WTC11 (cell line): ENCODE data around the gene MYCBP2. TPM values are rescaled to one million over a fixed set of nuclear protein-coding genes. Genes with fewer than 3 reads are reported as not detected.

Experiments
- ATAC-seq: fragments of 200-7000 bp; cut with Tn5 transposase; 2 replicates; pipeline ENCODE4 v1.10.0; 2021; ENCODE audit warnings: mild to moderate bottlenecking, moderate library complexity
- CTCF ChIA-PET: fragments of 300-600 bp; sonication (Branson Sonifier 250); formaldehyde crosslinking; loops from one replicate; lab custom pipeline; 2021; ENCODE audit warnings: antibody characterized with exemption; lab: Charles Lee
- POLR2A ChIA-PET: fragments of 350-600 bp; sonication (Branson Sonifier 250); formaldehyde crosslinking; loops from one replicate; lab custom pipeline; 2021; ENCODE audit warnings: antibody characterized with exemption; lab: Charles Lee
- DNase-seq: peaks from one replicate; pipeline ENCODE4 v3.0.0; 2021; ENCODE audit warnings: low spot score
- H3K27ac Mint-ChIP-seq: 2 replicates; pipeline ENCODE4 v1.8.0; 2021; ENCODE audit warnings: mixed read lengths
- H3K27me3 Mint-ChIP-seq: 2 replicates; pipeline ENCODE4 v1.8.0; 2021; ENCODE audit warnings: low read depth, mild to moderate bottlenecking, moderate library complexity, mixed read lengths
- H3K36me3 Mint-ChIP-seq: 2 replicates; pipeline ENCODE4 v1.8.0; 2021; ENCODE audit warnings: mixed read lengths
- H3K4me1 Mint-ChIP-seq: 2 replicates; pipeline ENCODE4 v1.8.0; 2022; ENCODE audit warnings: mixed read lengths
- H3K4me3 Mint-ChIP-seq: 2 replicates; pipeline ENCODE4 v1.8.0; 2021; ENCODE audit warnings: mild to moderate bottlenecking, moderate library complexity, mixed read lengths
- H3K9me3 Mint-ChIP-seq: 2 replicates; pipeline ENCODE4 v1.8.0; 2021; ENCODE audit warnings: mixed read lengths
- AFF4 ChIP-seq: sonication (generic); formaldehyde crosslinking; IDR thresholded peaks from 2 replicates; pipeline ENCODE4 v1.8.1; 2023; ENCODE audit warnings: mild to moderate bottlenecking, missing genetic modification reagents, borderline replicate concordance
- FOXP4 ChIP-seq: sonication (generic); formaldehyde crosslinking; IDR thresholded peaks from 2 replicates; pipeline ENCODE4 v1.8.0; 2022; ENCODE audit warnings: mild to moderate bottlenecking, missing genetic modification reagents
- HMGA2 ChIP-seq: fragments of 250-450 bp; sonication (Bioruptor Pico); IDR thresholded peaks from 2 replicates; pipeline ENCODE4 v1.4.0; 2021; ENCODE audit warnings: mild to moderate bottlenecking, moderate library complexity
- MXD4 ChIP-seq: fragments of 250-450 bp; sonication (Bioruptor Pico); IDR thresholded peaks from 2 replicates; pipeline ENCODE4 v1.8.0; 2021; ENCODE audit warnings: mild to moderate bottlenecking, moderate library complexity, borderline replicate concordance
- NFATC4 ChIP-seq: fragments of 250-450 bp; sonication (Bioruptor Pico); IDR thresholded peaks from 2 replicates; pipeline ENCODE4 v1.9.0; 2021; ENCODE audit warnings: mild to moderate bottlenecking
- NR1H2 ChIP-seq: sonication (generic); formaldehyde crosslinking; IDR thresholded peaks from 2 replicates; pipeline ENCODE4 v1.9.0; 2021; ENCODE audit warnings: mild to moderate bottlenecking, moderate library complexity, missing genetic modification reagents
- NR2C2 ChIP-seq: sonication (generic); formaldehyde crosslinking; IDR thresholded peaks from 2 replicates; pipeline ENCODE4 v1.8.0; 2022; ENCODE audit warnings: mild to moderate bottlenecking, missing genetic modification reagents
- NR3C1 ChIP-seq: sonication (generic); formaldehyde crosslinking; conservative IDR thresholded peaks from 2 replicates; pipeline ENCODE4 v1.8.1; 2023; ENCODE audit warnings: low read depth, mild to moderate bottlenecking, missing genetic modification reagents
- TEAD4 ChIP-seq: sonication (generic); formaldehyde crosslinking; IDR thresholded peaks from 2 replicates; pipeline ENCODE4 v1.8.0; 2022; ENCODE audit warnings: mild to moderate bottlenecking, missing genetic modification reagents
- TP53 ChIP-seq: sonication (generic); formaldehyde crosslinking; IDR thresholded peaks from 2 replicates; pipeline ENCODE4 v1.8.1; 2023; ENCODE audit warnings: mild to moderate bottlenecking, missing genetic modification reagents
- USF2 ChIP-seq: sonication (generic); formaldehyde crosslinking; IDR thresholded peaks from 2 replicates; pipeline ENCODE4 v1.8.1; 2023; ENCODE audit warnings: mild to moderate bottlenecking, missing genetic modification reagents, moderate library complexity
- ZMAT4 ChIP-seq: fragments of 250-450 bp; sonication (Bioruptor Pico); IDR thresholded peaks from 2 replicates; pipeline ENCODE4 v1.9.0; 2021; ENCODE audit warnings: mild to moderate bottlenecking
- ZNF232 ChIP-seq: sonication (generic); formaldehyde crosslinking; IDR thresholded peaks from 2 replicates; pipeline ENCODE4 v1.8.0; 2022; ENCODE audit warnings: mild to moderate bottlenecking, missing genetic modification reagents
- ZNF317 ChIP-seq: sonication (generic); formaldehyde crosslinking; IDR thresholded peaks from 2 replicates; pipeline ENCODE4 v1.8.1; 2023; ENCODE audit warnings: low read depth, mild to moderate bottlenecking, moderate library complexity, missing genetic modification reagents, borderline replicate concordance
- total RNA-seq: library from RNA; stranded (reverse); gene quantifications from 3 replicates; pipeline ENCODE4 v1.2.3, GENCODE V29; 2021
- TF ChIP-seq, protein P1 (sequence below): sonication (generic); formaldehyde crosslinking; IDR thresholded peaks from 2 replicates; pipeline ENCODE4 v1.8.1; 2022; ENCODE audit warnings: mild to moderate bottlenecking, moderate library complexity, missing genetic modification reagents
- TF ChIP-seq, protein P2 (sequence below): sonication (generic); formaldehyde crosslinking; IDR thresholded peaks from 2 replicates; pipeline ENCODE4 v1.8.0; 2022; ENCODE audit warnings: mild to moderate bottlenecking, missing genetic modification reagents
- TF ChIP-seq, protein P3 (sequence below): sonication (generic); formaldehyde crosslinking; IDR thresholded peaks from 2 replicates; pipeline ENCODE4 v1.8.1; 2022; ENCODE audit warnings: mild to moderate bottlenecking, missing genetic modification reagents, moderate library complexity, borderline replicate concordance
- TF ChIP-seq, protein P4 (sequence below): sonication (generic); formaldehyde crosslinking; IDR thresholded peaks from 2 replicates; pipeline ENCODE4 v1.8.1; 2022; ENCODE audit warnings: missing genetic modification reagents, borderline replicate concordance

Gene MYCBP2
- total RNA-seq, 1 experiment from 2014 or later, result 54.3 TPM

- Mint-ChIP-seq H3K27ac (no peak overlapping the region), H3K36me3 (peaks cover 30% of the 10 kb centered on the region)
Observed at GRCh38 chr13:77114271-77114670, 212.6 kb downstream of the MYCBP2 start.

DNA sequence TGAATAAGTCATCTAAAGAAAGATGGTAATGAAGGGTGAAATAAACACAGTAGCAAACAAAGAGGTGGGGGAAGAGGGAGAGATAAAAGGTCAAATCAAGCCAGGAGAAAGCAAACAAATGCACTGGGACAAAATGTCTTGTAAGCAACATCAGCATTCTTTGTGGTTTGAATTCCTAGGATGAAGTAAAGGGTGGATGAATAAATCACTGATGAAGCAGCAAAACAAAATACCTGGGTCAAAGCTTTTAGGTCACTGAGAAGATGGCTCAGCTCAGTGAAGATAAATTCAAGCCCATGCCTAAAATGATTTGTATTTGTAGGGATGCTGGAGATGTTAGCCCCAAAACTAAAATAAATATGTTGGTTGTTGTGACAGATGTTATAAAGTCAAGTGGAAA lies 213.4 kb downstream of the MYCBP2 start:
- CTCF ChIA-PET, result interaction anchor here (1.2 kb wide), 1 partner anchor 203 kb away, joined by 3 read pairs; no protein-coding TSS in a partner anchor
- TF ChIP-seq, protein P1, sequence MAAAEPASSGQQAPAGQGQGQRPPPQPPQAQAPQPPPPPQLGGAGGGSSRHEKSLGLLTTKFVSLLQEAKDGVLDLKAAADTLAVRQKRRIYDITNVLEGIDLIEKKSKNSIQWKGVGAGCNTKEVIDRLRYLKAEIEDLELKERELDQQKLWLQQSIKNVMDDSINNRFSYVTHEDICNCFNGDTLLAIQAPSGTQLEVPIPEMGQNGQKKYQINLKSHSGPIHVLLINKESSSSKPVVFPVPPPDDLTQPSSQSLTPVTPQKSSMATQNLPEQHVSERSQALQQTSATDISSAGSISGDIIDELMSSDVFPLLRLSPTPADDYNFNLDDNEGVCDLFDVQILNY (CRISPR knock-in tag), result no peak
- TF ChIP-seq, protein P2, sequence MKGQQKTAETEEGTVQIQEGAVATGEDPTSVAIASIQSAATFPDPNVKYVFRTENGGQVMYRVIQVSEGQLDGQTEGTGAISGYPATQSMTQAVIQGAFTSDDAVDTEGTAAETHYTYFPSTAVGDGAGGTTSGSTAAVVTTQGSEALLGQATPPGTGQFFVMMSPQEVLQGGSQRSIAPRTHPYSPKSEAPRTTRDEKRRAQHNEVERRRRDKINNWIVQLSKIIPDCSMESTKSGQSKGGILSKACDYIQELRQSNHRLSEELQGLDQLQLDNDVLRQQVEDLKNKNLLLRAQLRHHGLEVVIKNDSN, result no peak
- no peak for TF ChIP-seq MXD4
- TF ChIP-seq, protein P3, sequence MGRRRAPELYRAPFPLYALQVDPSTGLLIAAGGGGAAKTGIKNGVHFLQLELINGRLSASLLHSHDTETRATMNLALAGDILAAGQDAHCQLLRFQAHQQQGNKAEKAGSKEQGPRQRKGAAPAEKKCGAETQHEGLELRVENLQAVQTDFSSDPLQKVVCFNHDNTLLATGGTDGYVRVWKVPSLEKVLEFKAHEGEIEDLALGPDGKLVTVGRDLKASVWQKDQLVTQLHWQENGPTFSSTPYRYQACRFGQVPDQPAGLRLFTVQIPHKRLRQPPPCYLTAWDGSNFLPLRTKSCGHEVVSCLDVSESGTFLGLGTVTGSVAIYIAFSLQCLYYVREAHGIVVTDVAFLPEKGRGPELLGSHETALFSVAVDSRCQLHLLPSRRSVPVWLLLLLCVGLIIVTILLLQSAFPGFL (CRISPR knock-in tag), result no peak
- TF ChIP-seq, protein P4, sequence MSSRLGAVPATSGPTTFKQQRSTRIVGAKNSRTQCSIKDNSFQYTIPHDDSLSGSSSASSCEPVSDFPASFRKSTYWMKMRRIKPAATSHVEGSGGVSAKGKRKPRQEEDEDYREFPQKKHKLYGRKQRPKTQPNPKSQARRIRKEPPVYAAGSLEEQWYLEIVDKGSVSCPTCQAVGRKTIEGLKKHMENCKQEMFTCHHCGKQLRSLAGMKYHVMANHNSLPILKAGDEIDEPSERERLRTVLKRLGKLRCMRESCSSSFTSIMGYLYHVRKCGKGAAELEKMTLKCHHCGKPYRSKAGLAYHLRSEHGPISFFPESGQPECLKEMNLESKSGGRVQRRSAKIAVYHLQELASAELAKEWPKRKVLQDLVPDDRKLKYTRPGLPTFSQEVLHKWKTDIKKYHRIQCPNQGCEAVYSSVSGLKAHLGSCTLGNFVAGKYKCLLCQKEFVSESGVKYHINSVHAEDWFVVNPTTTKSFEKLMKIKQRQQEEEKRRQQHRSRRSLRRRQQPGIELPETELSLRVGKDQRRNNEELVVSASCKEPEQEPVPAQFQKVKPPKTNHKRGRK (CRISPR knock-in tag), result no peak
- no peak for TF ChIP-seq NFATC4
- no peak for TF ChIP-seq HMGA2 (CRISPR knock-in tag)

More at GRCh38 chr13:77114271-77114670, 212.6 kb downstream of the MYCBP2 start:
- Mint-ChIP-seq H3K9me3 (peaks cover 29% of the 10 kb centered on the region), H3K4me3 (no peak overlapping the region), H3K27me3 (no peaks in the 10 kb centered on the region), H3K4me1 (peaks cover 32% of the 10 kb centered on the region)
- ATAC-seq (no peak), DNase-seq (no peak)
- ChIA-PET CTCF (interaction anchor here (1.2 kb wide), 1 partner anchor 203 kb away, joined by 3 read pairs; no protein-coding TSS in a partner anchor), POLR2A (no interaction called here)
- TF ChIP-seq NR1H2 (CRISPR knock-in tag), result no peak
- no peak for TF ChIP-seq FOXP4
- TF ChIP-seq TEAD4 (CRISPR knock-in tag), result no peak
- no peak for TF ChIP-seq TP53 (CRISPR knock-in tag)
- no peak for TF ChIP-seq USF2 (CRISPR knock-in tag)
- TF ChIP-seq NR2C2 (CRISPR knock-in tag), result no peak
- no peak for TF ChIP-seq ZNF317 (CRISPR knock-in tag)
- no peak for TF ChIP-seq ZNF232 (CRISPR knock-in tag)
- no peak for TF ChIP-seq AFF4 (CRISPR knock-in tag)
- no peak for TF ChIP-seq NR3C1 (CRISPR knock-in tag)
- no peak for TF ChIP-seq ZMAT4 (CRISPR knock-in tag)

More for the DNA sequence above, 213.4 kb downstream of the MYCBP2 start:
- POLR2A ChIA-PET, result no interaction called here
- Mint-ChIP-seq H3K27me3 (no peaks in the 10 kb centered on the region), H3K36me3 (peaks cover 37% of the 10 kb centered on the region), H3K4me3 (no peak overlapping the region), H3K9me3 (peaks cover 35% of the 10 kb centered on the region), H3K4me1 (peaks cover 32% of the 10 kb centered on the region), H3K27ac (no peak overlapping the region)
- ATAC-seq, result no peak
- DNase-seq, result no peak
